K562 (cell line): ENCODE measurements around the gene MARCHF3. TPM values are rescaled to one million over a fixed set of nuclear protein-coding genes. Genes with fewer than 3 reads are reported as not detected.

ENCODE experiments used
- ATAC-seq: fragments of 200-7000 bp; cut with Tn5 transposase; 3 replicates; pipeline ENCODE4 v1.9.1; 2020; ENCODE audit warnings: moderate library complexity
- BruUV-seq: library from RNA; stranded (reverse); fragments of 400-500 nt; replicated peaks from 2 replicates; lab custom pipeline; 2021; lab: Mats Ljungman, UMichigan
- CTCF ChIA-PET: fragments of 300-600 bp; formaldehyde crosslinking; extraction: SDS; loops from one replicate; lab custom pipeline; 2021; ENCODE audit warnings: low intra/inter-chr PET ratio; lab: Yijun Ruan, JAX
- POLR2A ChIA-PET: fragments of 300-600, 350-650 bp; sonication (Branson Sonifier 250); formaldehyde crosslinking; extraction: SDS; loops from one replicate; lab custom pipeline; 2021; ENCODE audit warnings: antibody characterized with exemption, inconsistent platforms; lab: Yijun Ruan, JAX
- DNase-seq, 4 experiments: peaks; one replicate each; pipeline versions ENCODE4 v3.0.0 to v3.0.0-alpha.2; 2011 to 2018; ENCODE audit warnings: low spot score in 3 of 4, mixed read lengths in 3 of 4; ENCODE audit errors: extremely low read depth in 1 of 4
- FAIRE-seq: peaks from 2 replicates; lab custom pipeline; 2011; peaks lifted over from hg19 to GRCh38; lab: Jason Lieb, UNC
- H2AFZ ChIP-seq: 2 replicates; pipeline ENCODE4 v1.6.0; 2011; ENCODE audit warnings: low read depth, low read length, control low read depth, inconsistent platforms
- H3K27ac ChIP-seq: fragments of 200-600 bp; 3 replicates; pipeline ENCODE4 v1.8.0; 2011; ENCODE audit warnings: low read depth, mild to moderate bottlenecking, control low read depth, inconsistent platforms, low read length, moderate library complexity, mixed read lengths; ENCODE audit errors: extremely low read depth
- H3K27me3 ChIP-seq, 2 experiments: fragments of 300-600 bp in 1 of 2; 2 replicates in 1 of 2; 3 replicates in 1 of 2; pipeline versions ENCODE4 v1.6.0 to v1.8.0; 2011; ENCODE audit warnings: inconsistent platforms in 2 of 2, low read length in 2 of 2, mild to moderate bottlenecking in 1 of 2, mixed read lengths in 1 of 2, moderate library complexity in 1 of 2; ENCODE audit not compliant: control insufficient read depth in 2 of 2, insufficient read depth in 2 of 2
- H3K36me3 ChIP-seq: fragments of 300-600 bp; 3 replicates; pipeline ENCODE4 v1.8.0; 2011; ENCODE audit warnings: mild to moderate bottlenecking, low read length, inconsistent platforms; ENCODE audit not compliant: control insufficient read depth, insufficient read depth
- H3K4me1 ChIP-seq, 2 experiments: fragments of 200-600 bp in 1 of 2; replicated peaks in 1 of 2; 2 replicates in 1 of 2; 3 replicates in 1 of 2; pipeline versions ENCODE4 v1.5.1 to v1.8.0; 2011; ENCODE audit warnings: inconsistent platforms in 2 of 2, low read length in 2 of 2, mild to moderate bottlenecking in 1 of 2, mixed read lengths in 1 of 2, moderate library complexity in 1 of 2; ENCODE audit not compliant: control insufficient read depth in 2 of 2, insufficient read depth in 2 of 2
- H3K4me2 ChIP-seq: 2 replicates; pipeline ENCODE4 v1.6.1; 2011; ENCODE audit warnings: low read length, control low read depth, inconsistent platforms, mixed read lengths; ENCODE audit not compliant: insufficient read depth
- H3K4me3 ChIP-seq: fragments of 200-600 bp; sonication (generic), shearing (Covaris generic); 2 replicates; pipeline ENCODE4 v1.5.1; 2016; ENCODE audit warnings: control low read depth, inconsistent platforms
- H3K79me2 ChIP-seq: fragments of 200-600 bp; 3 replicates; pipeline ENCODE4 v1.8.0; 2011; ENCODE audit warnings: low read length, inconsistent platforms; ENCODE audit not compliant: control insufficient read depth, insufficient read depth
- H3K9ac ChIP-seq, 2 experiments: 2 replicates each; pipeline versions ENCODE4 v1.6.0 to v1.6.1; 2011; ENCODE audit warnings: low read depth in 2 of 2, low read length in 2 of 2, control low read depth in 1 of 2, inconsistent platforms in 1 of 2, mild to moderate bottlenecking in 1 of 2, mixed read lengths in 1 of 2; ENCODE audit not compliant: insufficient read depth in 1 of 2
- H3K9me1 ChIP-seq: one replicate; pipeline ENCODE4 v1.6.0; 2011; ENCODE audit warnings: inconsistent platforms, mild to moderate bottlenecking, low read length, moderate library complexity; ENCODE audit not compliant: control insufficient read depth, insufficient read depth
- H3K9me3 ChIP-seq: replicated peaks from 2 replicates; pipeline ENCODE4 v1.5.1; 2011; ENCODE audit warnings: low read depth, low read length, inconsistent platforms; ENCODE audit not compliant: control insufficient read depth, insufficient read depth
- H4K20me1 ChIP-seq: replicated peaks from 2 replicates; pipeline ENCODE4 v1.6.1; 2011; ENCODE audit warnings: low read length, inconsistent platforms, mixed read lengths; ENCODE audit not compliant: control insufficient read depth, insufficient read depth
- BCL6 ChIP-seq: fragments of 250-450 bp; sonication (Bioruptor Pico); IDR thresholded peaks from 2 replicates; pipeline ENCODE4 v1.4.0; 2020
- BRF1 ChIP-seq: IDR thresholded peaks from 3 replicates; pipeline ENCODE4 v1.6.1; 2011; ENCODE audit warnings: borderline replicate concordance, mild to moderate bottlenecking; ENCODE audit not compliant: insufficient read length; ENCODE audit errors: extremely low read depth
- CHD1 ChIP-seq: fragments of 200-600 bp; sonication (generic); IDR thresholded peaks from one replicate; pipeline ENCODE4 v1.6.1; 2012; ENCODE audit warnings: mild to moderate bottlenecking, moderate library complexity, low read length, inconsistent platforms
- DNMT1 ChIP-seq: fragments of 450-650 bp; IDR thresholded peaks from 2 replicates; pipeline ENCODE4 v1.6.1; 2016; ENCODE audit warnings: antibody characterized with exemption, mild to moderate bottlenecking
- ESRRB ChIP-seq: fragments of 250-450 bp; sonication (Bioruptor Pico); IDR thresholded peaks from 2 replicates; pipeline ENCODE4 v1.5.0; 2020; ENCODE audit warnings: mild to moderate bottlenecking, moderate library complexity, borderline replicate concordance
- GATA2 ChIP-seq: sonication (generic); formaldehyde crosslinking; IDR thresholded peaks from 2 replicates; pipeline ENCODE4 v1.4.0; 2020; ENCODE audit warnings: mild to moderate bottlenecking, missing genetic modification reagents
- HINFP ChIP-seq: fragments of 450-650 bp; conservative IDR thresholded peaks from 2 replicates; pipeline ENCODE4 v1.6.1; 2016; ENCODE audit warnings: missing genetic modification characterization, low read depth, mild to moderate bottlenecking, control low read depth, missing compliant biosample characterization
- HMG20B ChIP-seq: fragments of 250-450 bp; sonication (Bioruptor Pico); IDR thresholded peaks from 2 replicates; pipeline ENCODE4 v1.5.0; 2021; ENCODE audit warnings: mild to moderate bottlenecking
- MECOM ChIP-seq: fragments of 250-450 bp; sonication (Bioruptor Pico); IDR thresholded peaks from 2 replicates; pipeline ENCODE4 v1.8.0; 2022; ENCODE audit warnings: inconsistent platforms
- PML ChIP-seq: IDR thresholded peaks from 2 replicates; pipeline ENCODE4 v1.6.1; 2012; ENCODE audit warnings: low read length, inconsistent platforms
- PRMT5 ChIP-seq: sonication (generic); formaldehyde crosslinking; IDR thresholded peaks from 2 replicates; pipeline ENCODE4 v1.5.0; 2020; ENCODE audit warnings: missing genetic modification reagents
- RBM34 ChIP-seq: fragments of 200-400 bp; formaldehyde crosslinking; IDR thresholded peaks from 2 replicates; pipeline ENCODE4 v1.6.1; 2018; ENCODE audit warnings: low read length, borderline replicate concordance; ENCODE audit not compliant: insufficient read depth
- SFPQ ChIP-seq: fragments of 200-400 bp; formaldehyde crosslinking; IDR thresholded peaks from 2 replicates; pipeline ENCODE4 v1.6.1; 2017; ENCODE audit warnings: mild to moderate bottlenecking, low read depth, low read length, moderate library complexity
- U2AF1 ChIP-seq: fragments of 200-400 bp; formaldehyde crosslinking; optimal IDR thresholded peaks from 2 replicates; pipeline ENCODE3; 2017; ENCODE audit warnings: mild to moderate bottlenecking, low read depth, low read length, moderate library complexity
- ZBTB43 ChIP-seq: sonication (generic); formaldehyde crosslinking; IDR thresholded peaks from 2 replicates; pipeline ENCODE4 v1.8.0; 2023; ENCODE audit warnings: mild to moderate bottlenecking, missing genetic modification reagents
- ZNF239 ChIP-seq: fragments of 250-450 bp; sonication (Bioruptor Pico); IDR thresholded peaks from 2 replicates; pipeline ENCODE4 v1.4.0; 2020; ENCODE audit warnings: mild to moderate bottlenecking
- ZNF408 ChIP-seq: fragments of 250-450 bp; sonication (Bioruptor Pico); IDR thresholded peaks from 2 replicates; pipeline ENCODE4 v1.4.0; 2020; ENCODE audit warnings: low read depth, mild to moderate bottlenecking, moderate library complexity
- ZNF644 ChIP-seq: fragments of 200-800 bp; sonication (Bioruptor generic); IDR thresholded peaks from 2 replicates; pipeline ENCODE4 v1.6.1; 2016; ENCODE audit warnings: low read depth, missing genetic modification characterization, missing compliant biosample characterization
- ZSCAN29 ChIP-seq: fragments of 450-650 bp; IDR thresholded peaks from 2 replicates; pipeline ENCODE4 v1.6.1; 2017
- WGBS: fragments of 100-300 bp; shearing (Covaris generic); methylation state at CpG from one replicate; pipeline ENCODE4 v1.1.6; 2016; ENCODE audit warnings: low coverage, mixed read lengths; ENCODE audit not compliant: insufficient coverage; ENCODE audit errors: missing lambda C conversion rate; 5-methylcytosine and 5-hydroxymethylcytosine counted together
- in situ Hi-C: fragments of 300-500 bp; cut with MboI; formaldehyde crosslinking; loops from 4 replicates; pipeline ENCODE4 v1.15.0; 2018; ENCODE audit warnings: inconsistent platforms, mixed read lengths
- intact Hi-C: fragments of 100-400 bp; cut with micrococcal nuclease; formaldehyde crosslinking; loops from 2 replicates; pipeline ENCODE4 v1.14.2; 2022
- polyA plus RNA-seq, 8 experiments: library from polyadenylated mRNA; depleted of rRNA in 4 of 8; stranded (reverse) in 5 of 8; unstranded in 3 of 8; fragments of >200 nt; fragmentation: Nextera tagmentation in 2 of 8; fragmentation: Illumina TruSeq in 1 of 8; extraction: Ambion mirVana in 2 of 8; extraction: Trizol in 1 of 8; gene quantifications; 2 replicates each; pipeline versions ENCODE4 v1.2.1 to v1.2.3, GENCODE V29; 2011 to 2014; ENCODE audit warnings: inconsistent platforms in 1 of 8, missing spikeins in 1 of 8
- total RNA-seq, 7 experiments: library from RNA; depleted of rRNA in 6 of 7; stranded (reverse); fragments of >200 nt in 6 of 7; fragmentation: Illumina TruSeq in 2 of 7; extraction: Trizol in 2 of 7; gene quantifications; 2 replicates each; pipeline versions ENCODE4 v1.2.1 to v1.2.3, GENCODE V29; 2011 to 2021; ENCODE audit warnings: low replicate concordance in 1 of 7

Gene MARCHF3
- total and polyA plus RNA-seq, 9 of the 15 experiments (the other 6 are each of a cell fraction or from before 2014, with no cell fraction given), result 5.6 to 37.4 (median 16.5) TPM

- H3K4me1 ChIP-seq, result peaks cover 34 to 68% of the 10 kb centered on the region in 2 experiments
- peak overlapping the region; percentile 57; the same call in 1 of the 2 replicates for H3K4me2 ChIP-seq
- CTCF ChIA-PET, result no interaction called here
- peak overlapping the region; percentile 43 to 62; a peak in 3 of 4 replicates for H3K9ac ChIP-seq
- DNase-seq, result peak; percentile 66 to 89 (median 76)
- H4K20me1 ChIP-seq, result no peaks in the 10 kb centered on the region
- no peaks in the 10 kb centered on the region for H3K9me3 ChIP-seq
- BruUV-seq, result no TSS peak
- peaks cover 3% of the 10 kb centered on the region; the same call in 1 of the 3 replicates for H3K36me3 ChIP-seq
- in situ Hi-C loops, result no loop called here
- no peak overlapping the region for H2AFZ ChIP-seq
- peak overlapping the region; percentile 79 for H3K27ac ChIP-seq
- peak; percentile 95 for FAIRE-seq
- no peak overlapping the region for H3K4me3 ChIP-seq
- H3K79me2 ChIP-seq, result peaks cover 83% of the 10 kb centered on the region
- ATAC-seq, result peak; percentile 84
- H3K9me1 ChIP-seq, result no peaks in the 10 kb centered on the region
- 0% methylated on average over 1 of the region's 1 CpG for WGBS
- H3K27me3 ChIP-seq, result no peaks in the 10 kb centered on the region
- POLR2A ChIA-PET, result interaction anchor here (0.6 to 1.5 kb wide), 6 partner anchors 10 to 52 kb away, joined by 3 to 5 read pairs (median 3); no protein-coding TSS in a partner anchor
- intact Hi-C loops, result loop anchor here (1.0 to 10.0 kb wide), 5 partner anchors 59 to 343 kb away; partner anchors contain the start of genes LMNB1 and MARCHF3
- TF ChIP-seq U2AF1 (no peak), BRF1 (no peak), ZNF239 (no peak), DNMT1 (no peak), ZNF644 (0 out of 2 replicates have a peak, but pooled peaks have one; percentile 18), PML (peak; percentile 76), ZSCAN29 (no peak), HINFP (tag) (no peak), PRMT5 (CRISPR knock-in tag) (no peak), HMG20B (CRISPR knock-in tag) (no peak), SFPQ (no peak), MECOM (CRISPR knock-in tag) (no peak), BCL6 (no peak), ZBTB43 (CRISPR knock-in tag) (no peak), GATA2 (CRISPR knock-in tag) (peak; percentile 78; the same call in 1 of the 2 replicates), RBM34 (no peak), CHD1 (no peak), ESRRB (CRISPR knock-in tag) (no peak), ZNF408 (CRISPR knock-in tag) (no peak)
Observed at GRCh38 chr5:126971455-126972031, 58.8 kb downstream of the MARCHF3 start.
